GM12873 (cell line): ENCODE measurements around the gene GRM5.

Source experiments
- CTCF ChIP-seq: IDR thresholded peaks from 2 replicates; pipeline ENCODE4 v1.5.1; 2012; ENCODE audit warnings: low read depth, mild to moderate bottlenecking, moderate library complexity, low read length, control low read depth; ENCODE audit not compliant: insufficient read depth; ENCODE audit errors: missing control alignments

Gene GRM5

DNA sequence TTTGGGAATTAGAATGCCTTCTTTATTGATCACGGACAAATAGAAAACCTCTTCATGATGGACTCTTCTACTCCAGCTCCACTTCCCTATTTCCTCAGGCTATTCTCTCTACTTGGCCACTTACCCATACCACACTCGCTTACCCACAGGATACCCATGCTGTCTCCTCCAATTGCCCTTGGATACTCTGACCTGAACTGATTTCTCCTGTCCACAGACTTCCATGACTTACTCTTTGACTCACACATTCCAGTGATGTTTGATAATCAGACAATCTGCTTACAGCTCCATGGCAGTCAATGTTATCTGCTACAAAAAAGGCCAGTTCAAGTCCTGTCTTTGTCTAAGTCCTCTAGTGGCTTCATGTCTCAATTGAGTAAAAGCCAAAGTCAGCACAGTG, 436.3 kb downstream of the GRM5 start:
- no peak for TF ChIP-seq CTCF

DNA sequence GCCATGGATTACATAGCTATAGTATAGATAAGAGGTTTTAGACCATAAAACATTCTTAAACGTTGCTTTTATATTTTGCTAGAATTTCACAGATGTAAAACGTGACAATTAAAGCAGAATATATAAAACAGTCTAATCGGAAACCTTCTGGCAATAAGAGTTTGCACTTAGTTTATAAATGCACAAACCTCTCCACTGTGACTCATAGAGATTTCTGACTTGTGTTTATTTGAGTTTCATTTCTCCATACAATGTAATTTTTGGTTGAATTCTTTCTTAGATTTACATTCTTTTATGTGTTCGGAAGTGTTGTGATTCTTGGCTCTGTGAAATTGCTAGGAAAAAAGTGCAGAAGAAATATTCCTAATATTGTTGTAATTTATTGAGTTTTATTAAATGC, 439.6 kb downstream of the GRM5 start:
- TF ChIP-seq CTCF = no peak

DNA sequence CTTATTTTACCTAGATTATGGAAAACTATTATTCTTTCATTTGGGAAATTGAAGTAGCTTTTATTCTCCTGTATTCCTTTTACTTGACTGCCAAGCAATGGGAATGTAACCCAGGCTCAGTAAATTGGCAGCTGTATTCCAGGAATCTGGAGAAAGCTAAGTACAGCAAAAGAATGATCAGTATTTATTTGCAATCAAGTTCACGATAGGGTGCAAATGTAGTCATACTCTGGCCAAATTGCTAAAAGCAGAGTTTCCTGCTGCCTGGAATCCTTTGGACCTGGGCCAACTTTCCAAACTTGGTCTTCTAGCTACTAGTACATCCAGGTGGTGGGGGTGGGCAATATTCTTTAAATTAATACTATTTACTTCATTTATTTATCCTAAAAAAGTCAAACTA, 442.3 kb downstream of the GRM5 start:
- no peak for TF ChIP-seq CTCF

- TF ChIP-seq CTCF = no peak
These were observed 445.1 kb downstream of the GRM5 start for GRCh38 chr11:88620568-88621130.

GRCh38 chr11:88619656-88620385, 446.0 kb downstream of the GRM5 start:
- no peak for TF ChIP-seq CTCF

GRCh38 chr11:88619071-88619425, 446.7 kb downstream of the GRM5 start:
- TF ChIP-seq CTCF = no peak

DNA sequence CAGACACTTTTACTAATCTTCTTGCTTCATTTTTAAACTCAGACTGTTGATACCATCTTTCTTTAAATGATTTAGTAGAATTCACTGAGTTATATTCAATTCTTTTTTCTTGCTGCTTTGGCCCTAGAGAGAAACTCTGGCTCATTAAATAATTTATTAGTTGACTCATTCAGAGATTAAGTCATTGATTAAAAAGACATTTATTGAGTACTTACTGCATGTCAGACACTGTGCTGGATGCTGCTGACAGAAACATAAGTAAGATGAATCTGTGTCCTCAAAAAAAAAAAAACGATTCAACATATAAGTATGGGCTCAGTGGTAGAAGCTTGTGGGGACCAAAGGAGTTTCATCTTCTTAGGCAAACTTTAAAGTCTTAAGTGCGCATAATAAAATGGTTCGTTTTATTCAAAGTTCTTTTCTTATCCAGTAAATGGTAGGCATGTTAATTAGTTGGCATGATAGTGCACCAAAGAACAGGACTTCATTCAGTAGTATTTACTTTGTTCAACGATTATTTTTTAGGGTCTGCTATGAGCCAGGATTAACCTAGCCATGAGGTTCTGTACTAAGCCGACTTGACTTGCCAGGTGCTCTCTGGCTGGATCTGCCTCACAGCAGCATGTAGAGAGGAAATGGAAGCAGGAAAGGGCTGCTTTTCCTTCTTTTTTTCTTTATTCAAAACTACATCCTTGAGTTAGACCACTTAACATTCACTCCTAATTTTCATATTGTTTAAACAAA, 447.3 kb downstream of the GRM5 start:
- no peak for TF ChIP-seq CTCF
